Ascending aorta (tissue), 2 donors: ENCODE data around the gene MTHFSD. TPM values are rescaled to one million over a fixed set of nuclear protein-coding genes. Genes with fewer than 3 reads are reported as not detected.

Source experiments
- DNase-seq, 2 donors: peaks; one replicate each; pipeline ENCODE4 v3.0.0-alpha.2; 2019; ENCODE audit warnings: low spot score in 2 of 2
- H3K27ac ChIP-seq, 2 donors: fragments of 200-600 bp; sonication (generic); one replicate each; pipeline ENCODE4 v1.5.1; 2016 to 2017; ENCODE audit warnings: mild to moderate bottlenecking in 1 of 2
- H3K27me3 ChIP-seq: fragments of 200-600 bp; sonication (generic); one replicate; pipeline ENCODE4 v1.5.1; 2017
- H3K36me3 ChIP-seq, 2 donors: fragments of 200-600 bp; sonication (generic); one replicate each; pipeline ENCODE4 v1.5.1; 2016
- H3K4me1 ChIP-seq, 2 donors: fragments of 200-600 bp; sonication (generic); one replicate each; pipeline ENCODE4 v1.5.1; 2016 to 2017; ENCODE audit warnings: mild to moderate bottlenecking in 1 of 2
- H3K4me3 ChIP-seq, 2 donors: fragments of 200-600 bp; sonication (generic); one replicate each; pipeline ENCODE4 v1.5.1; 2016 to 2017; ENCODE audit warnings: mild to moderate bottlenecking in 1 of 2
- H3K9me3 ChIP-seq, 2 donors: fragments of 200-600 bp; sonication (generic); one replicate each; pipeline ENCODE4 v1.5.1; 2016
- CTCF ChIP-seq, 3 experiments: fragments of 200-600 bp in 2 of 3; fragments of 450-650 bp in 1 of 3; sonication (generic) in 2 of 3; IDR thresholded peaks; one replicate each; pipeline ENCODE4 v1.5.1; 2016 to 2019; ENCODE audit warnings: antibody characterized with exemption in 3 of 3, mild to moderate bottlenecking in 1 of 3, moderate library complexity in 1 of 3
- intact Hi-C: fragments of 100-400 bp; cut with DNase I; formaldehyde crosslinking; loops from one replicate; pipeline ENCODE4 v1.15.1; 2023
- total RNA-seq: library from RNA; depleted of rRNA; stranded (reverse); fragments of >200 nt; gene quantifications from one replicate; pipeline ENCODE4 v1.1.0, GENCODE V29; 2016

Gene MTHFSD
- total RNA-seq, 1 donor from 2014 or later, result 44.1 TPM

DNA sequence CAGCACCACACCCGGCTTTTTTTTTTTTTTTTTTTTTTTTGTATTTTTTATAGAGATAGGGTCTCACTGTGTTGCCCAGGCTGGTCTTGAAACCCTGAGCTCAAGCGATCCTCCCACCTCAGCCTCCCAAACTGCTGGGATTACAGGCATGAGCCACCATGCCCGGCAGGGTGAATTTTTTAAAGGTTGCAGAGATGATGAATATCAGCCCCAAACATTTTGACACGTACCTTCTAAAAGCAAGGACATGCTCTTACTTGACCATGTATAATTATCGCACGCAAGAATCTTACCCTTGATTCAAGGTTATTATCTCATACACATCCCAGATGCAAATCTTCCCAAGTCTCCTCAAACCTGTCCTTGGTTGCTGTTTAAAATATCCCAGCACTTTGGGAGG, 7.3 kb upstream of the MTHFSD start:
- intact Hi-C loops, result loop anchor here (5.0 kb wide), 1 partner anchor 735 kb away; no protein-coding TSS in a partner anchor
- DNase-seq, result peak in 1 of 2 donors; percentile 54

DNA sequence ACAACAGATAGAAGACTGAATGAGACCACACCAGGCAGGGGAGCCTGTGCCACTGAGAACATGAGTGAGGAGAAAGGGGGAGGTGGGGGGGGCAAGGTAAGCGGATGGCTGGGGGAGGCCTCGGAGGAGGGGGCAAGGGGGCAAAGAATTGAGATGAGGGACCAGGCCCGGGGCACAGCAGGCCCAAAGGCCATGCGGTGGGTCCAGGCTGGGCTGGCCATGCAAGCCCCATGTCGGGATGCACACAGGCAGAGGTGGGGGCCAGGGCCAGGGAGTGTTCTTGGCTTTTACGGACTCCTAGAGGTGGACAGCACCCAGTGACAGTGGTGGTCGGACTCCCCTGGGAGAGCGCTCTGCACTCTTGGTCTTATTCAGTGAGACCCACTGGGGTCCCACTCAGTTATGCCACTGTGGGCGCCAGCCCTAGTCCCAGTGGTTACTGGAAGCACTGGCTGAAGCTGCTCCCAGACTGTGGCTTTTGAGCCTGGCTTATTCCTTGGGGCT, 4.8 kb upstream of the MTHFSD start:
- H3K9me3 ChIP-seq, result no peaks in the 10 kb centered on the region
- no peak for TF ChIP-seq CTCF (IDR thresholded peaks at IDR 0.05)
- H3K27me3 ChIP-seq, result no peaks in the 10 kb centered on the region
- H3K4me3 ChIP-seq, result no peak overlapping the region
- no peak for DNase-seq
- no peak overlapping the region for H3K27ac ChIP-seq
- peaks cover 3 to 8% of the 10 kb centered on the region in 2 donors for H3K4me1 ChIP-seq
- intact Hi-C loops, result loop anchor here (5.0 kb wide), 2 partner anchors 737 to 1022 kb away; no protein-coding TSS in a partner anchor
- no peaks in the 10 kb centered on the region for H3K36me3 ChIP-seq

More for the DNA sequence above, 7.3 kb upstream of the MTHFSD start:
- Histone ChIP-seq H3K9me3 (no peaks in the 10 kb centered on the region), H3K36me3 (no peaks in the 10 kb centered on the region), H3K27me3 (no peaks in the 10 kb centered on the region), H3K4me3 (no peak overlapping the region), H3K27ac (no peak overlapping the region), H3K4me1 (peaks cover 0 to 4% of the 10 kb centered on the region in 2 donors)
- no peak for TF ChIP-seq CTCF (IDR thresholded peaks at IDR 0.05)

DNA sequence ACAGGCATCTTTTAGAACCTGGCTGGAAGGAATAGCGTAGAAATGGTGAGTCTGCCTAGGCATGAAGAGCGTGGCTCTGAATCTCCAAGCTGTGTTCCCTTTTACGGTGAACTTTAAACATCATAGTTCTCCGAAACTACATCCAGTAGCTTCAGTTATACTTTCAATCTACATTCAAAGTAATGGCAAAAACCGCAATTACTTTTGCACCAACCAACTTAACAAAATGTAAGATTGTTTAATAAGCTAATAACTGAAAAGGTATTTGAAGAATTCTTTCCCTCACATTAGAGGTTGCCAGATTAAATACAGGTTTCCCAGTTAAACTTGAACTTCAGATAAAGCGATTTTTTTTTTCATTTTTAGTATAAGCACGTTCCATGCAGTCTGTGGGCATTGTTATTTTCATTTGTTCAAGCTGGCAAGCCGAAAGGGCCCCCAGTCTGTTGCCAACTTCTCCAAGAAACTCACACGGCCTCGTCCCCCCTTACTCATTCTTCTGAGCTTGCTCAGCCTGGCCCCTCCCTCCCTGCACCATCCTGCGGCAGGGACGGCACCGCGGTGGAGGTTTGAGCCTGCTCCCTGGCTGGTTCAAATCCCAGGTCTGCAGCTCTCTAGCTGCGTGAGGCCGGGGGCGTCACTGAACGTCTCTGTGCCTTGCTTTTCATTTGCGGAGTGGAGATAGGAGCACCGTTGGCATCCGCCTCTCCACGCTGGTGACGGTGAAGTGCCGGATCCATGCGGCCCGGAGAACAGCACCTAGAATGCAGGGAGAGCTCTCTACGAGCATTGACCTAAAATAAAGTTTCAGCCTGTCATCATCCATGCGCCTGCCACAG, 3.5 kb upstream of the MTHFSD start:
- Histone ChIP-seq H3K36me3 (no peaks in the 10 kb centered on the region), H3K9me3 (no peaks in the 10 kb centered on the region), H3K27me3 (no peaks in the 10 kb centered on the region), H3K27ac (peak overlapping the region; percentile 70), H3K4me3 (peak overlapping the region in 1 of 2 donors; percentile 50), H3K4me1 (peaks cover 3 to 13% of the 10 kb centered on the region in 2 donors)
- TF ChIP-seq CTCF (IDR thresholded peaks at IDR 0.05), result no peak
- DNase-seq, result peak in 1 of 2 donors; percentile 86
- intact Hi-C loops, result loop anchor here (5.0 kb wide), 1 partner anchor 1024 kb away; no protein-coding TSS in a partner anchor

- peaks cover 3 to 13% of the 10 kb centered on the region in 2 donors for H3K4me1 ChIP-seq
- no peaks in the 10 kb centered on the region for H3K9me3 ChIP-seq
- H3K36me3 ChIP-seq, result no peaks in the 10 kb centered on the region
- no peak for TF ChIP-seq CTCF (IDR thresholded peaks at IDR 0.05)
- H3K27me3 ChIP-seq, result no peaks in the 10 kb centered on the region
- no peak for DNase-seq
- H3K27ac ChIP-seq, result peak overlapping the region; percentile 70
- intact Hi-C loops, result loop anchor here (5.0 kb wide), 1 partner anchor 1025 kb away; no protein-coding TSS in a partner anchor
- no peak overlapping the region for H3K4me3 ChIP-seq
Measured at GRCh38 chr16:86557587-86557986, 2.6 kb upstream of the MTHFSD start.

DNA sequence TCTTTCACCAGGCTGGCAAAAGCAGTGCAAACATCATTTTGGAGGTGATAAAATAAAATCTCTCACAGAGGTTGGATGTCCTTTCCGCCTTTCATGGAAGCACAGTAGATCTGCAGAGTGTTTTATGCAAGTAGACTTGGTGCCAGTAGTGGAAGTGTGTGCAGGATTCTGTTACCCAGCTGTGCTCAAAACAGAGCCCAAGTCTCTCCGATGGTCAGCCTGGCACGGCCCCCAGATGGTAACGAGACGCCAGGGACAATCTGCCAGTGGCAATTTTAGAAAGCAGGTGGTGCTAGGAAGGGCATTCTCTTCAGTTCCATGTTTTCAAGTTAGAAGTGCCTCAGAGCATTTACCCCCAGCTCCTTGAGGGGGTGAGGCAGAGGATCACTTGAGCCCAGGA, 1.5 kb upstream of the MTHFSD start:
- Histone ChIP-seq H3K27ac (peak overlapping the region; percentile 45 to 70), H3K9me3 (no peaks in the 10 kb centered on the region), H3K4me1 (peaks cover 3 to 13% of the 10 kb centered on the region in 2 donors), H3K4me3 (no peak overlapping the region), H3K27me3 (no peaks in the 10 kb centered on the region), H3K36me3 (no peaks in the 10 kb centered on the region)
- no peak for DNase-seq
- intact Hi-C loops, result loop anchor here (5.0 kb wide), 1 partner anchor 1026 kb away; no protein-coding TSS in a partner anchor
- no peak for TF ChIP-seq CTCF (IDR thresholded peaks at IDR 0.05)
